ENCODE data around the gene CLIC6.

The CLIC6 gene

DNA sequence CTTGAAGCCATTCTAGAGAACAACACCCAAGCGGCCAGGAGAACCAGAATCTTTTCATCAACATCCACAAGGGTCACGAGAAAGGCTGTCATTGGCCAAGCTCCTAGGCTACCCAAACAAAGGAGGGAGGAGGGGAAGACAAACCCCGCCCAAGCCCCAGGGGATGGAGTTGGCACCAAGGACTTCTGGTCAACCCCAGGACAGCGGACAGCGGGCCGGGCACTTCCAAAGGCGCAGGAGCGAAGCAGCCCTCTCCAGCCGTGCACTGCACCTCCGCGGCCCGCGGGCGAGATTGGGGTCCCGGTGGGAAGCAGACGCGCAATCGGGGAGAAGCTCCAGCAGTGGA lies at the start of gene CLIC6:
Gene CLIC6, plus strand, starts transcription at position 192 of the 346 bp plus-strand sequence. CDS start 395 bp downstream, outside the sequence.
- no peak for DNase-seq

GRCh38 chr21:34619841-34620665 lies 48.7 kb upstream of the CLIC6 start:
- no peak for DNase-seq

GRCh38 chr21:34621434-34622350 lies 47.1 kb upstream of the CLIC6 start:
- no peak for DNase-seq

GRCh38 chr21:34623516-34623915 lies 45.3 kb upstream of the CLIC6 start:
- DNase-seq: no peak

- DNase-seq: no peak
Measured at GRCh38 chr21:34625030-34625593, 43.7 kb upstream of the CLIC6 start.

DNA sequence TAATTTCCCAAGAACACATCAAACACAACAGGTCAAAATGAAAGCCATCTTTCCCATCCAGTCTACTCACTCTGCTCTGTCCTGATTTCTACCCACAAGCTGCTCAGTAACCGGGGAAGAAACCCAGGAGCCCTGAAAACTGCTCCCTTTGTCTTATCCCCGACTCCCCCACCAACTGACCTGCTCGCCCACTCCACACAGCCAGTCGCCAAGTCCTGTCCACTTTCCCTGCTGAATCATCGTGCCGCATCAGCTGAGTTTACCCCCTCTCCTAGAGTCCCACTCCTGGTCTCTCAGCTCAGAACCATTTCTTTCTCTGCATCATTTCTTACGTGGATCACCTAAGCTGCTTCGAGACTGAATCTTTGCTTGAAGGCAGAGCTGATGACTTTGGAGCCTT lies 42.7 kb upstream of the CLIC6 start:
- DNase-seq: no peak

DNA sequence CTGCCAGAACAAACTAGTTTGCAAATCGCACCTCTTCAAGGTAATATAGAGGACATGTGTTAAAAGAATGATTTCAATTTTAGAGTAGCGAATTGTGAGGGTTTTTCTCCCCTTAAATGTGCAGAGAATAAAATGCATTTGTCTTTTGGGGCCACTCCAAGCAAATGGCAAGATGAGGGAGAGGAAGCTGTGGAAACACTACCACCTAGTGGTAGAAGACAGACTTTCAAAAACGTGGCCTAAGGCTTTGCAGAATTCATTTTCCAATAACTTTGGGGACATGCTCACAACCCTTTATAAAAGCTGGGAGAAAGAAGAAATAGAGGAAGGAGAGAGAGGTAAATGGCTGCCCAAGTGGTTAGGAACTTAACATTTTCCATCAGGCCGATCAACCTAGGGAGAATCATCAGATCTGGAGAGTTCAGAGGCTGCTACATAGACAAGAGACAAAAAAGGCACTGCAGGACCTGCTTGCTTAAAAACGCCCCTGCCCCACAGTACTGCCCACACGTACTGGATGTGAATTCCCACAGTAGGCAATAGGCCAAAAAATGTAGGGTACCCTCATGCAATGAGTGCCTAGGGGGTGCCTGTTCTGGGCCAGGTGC lies 38.2 kb upstream of the CLIC6 start:
- DNase-seq: peak; percentile 37

DNA sequence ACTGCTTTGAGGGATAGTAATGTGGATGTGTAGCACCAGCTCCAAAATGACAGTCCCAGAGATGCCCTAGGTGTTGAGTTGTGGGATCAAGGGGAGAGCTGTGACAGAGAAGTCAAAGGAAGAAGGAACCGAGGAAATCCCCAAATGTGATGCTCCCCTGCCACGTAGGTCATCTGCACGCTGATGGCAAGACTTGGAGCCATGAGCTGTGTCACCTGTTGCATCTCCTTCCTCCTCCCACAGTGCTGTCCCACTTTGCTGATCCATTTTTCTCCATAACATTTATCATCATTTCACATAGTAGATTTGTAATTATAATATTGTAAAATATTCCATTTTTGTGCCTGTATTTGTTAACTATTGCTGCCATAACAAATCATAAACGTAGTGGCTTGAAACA lies 36.3 kb upstream of the CLIC6 start:
- DNase-seq: no peak

- peak; percentile 12 for DNase-seq
Measured at GRCh38 chr21:34635307-34635706, 33.5 kb upstream of the CLIC6 start.

DNA sequence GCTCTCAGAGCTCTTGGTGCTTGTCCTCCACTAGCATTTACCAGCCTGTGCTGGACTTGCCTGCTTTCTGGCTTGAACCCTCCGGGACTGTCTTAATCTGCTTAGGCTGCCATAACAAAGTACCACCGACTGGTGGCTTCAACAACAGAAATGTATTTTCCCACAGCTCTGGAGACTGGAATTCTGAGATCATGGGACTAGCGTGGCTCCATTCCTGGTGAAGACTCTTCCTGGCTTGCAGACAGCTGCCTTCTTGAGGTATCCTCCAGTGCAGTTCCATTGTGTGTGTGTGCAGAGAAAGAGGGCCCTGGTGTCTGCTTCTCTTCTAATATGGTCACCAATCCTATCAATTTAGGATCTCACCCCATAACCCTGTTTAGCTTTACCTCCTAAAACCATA lies 31.8 kb upstream of the CLIC6 start:
- no peak for DNase-seq

GRCh38 chr21:34639250-34639649 lies 29.5 kb upstream of the CLIC6 start:
- DNase-seq: no peak

DNA sequence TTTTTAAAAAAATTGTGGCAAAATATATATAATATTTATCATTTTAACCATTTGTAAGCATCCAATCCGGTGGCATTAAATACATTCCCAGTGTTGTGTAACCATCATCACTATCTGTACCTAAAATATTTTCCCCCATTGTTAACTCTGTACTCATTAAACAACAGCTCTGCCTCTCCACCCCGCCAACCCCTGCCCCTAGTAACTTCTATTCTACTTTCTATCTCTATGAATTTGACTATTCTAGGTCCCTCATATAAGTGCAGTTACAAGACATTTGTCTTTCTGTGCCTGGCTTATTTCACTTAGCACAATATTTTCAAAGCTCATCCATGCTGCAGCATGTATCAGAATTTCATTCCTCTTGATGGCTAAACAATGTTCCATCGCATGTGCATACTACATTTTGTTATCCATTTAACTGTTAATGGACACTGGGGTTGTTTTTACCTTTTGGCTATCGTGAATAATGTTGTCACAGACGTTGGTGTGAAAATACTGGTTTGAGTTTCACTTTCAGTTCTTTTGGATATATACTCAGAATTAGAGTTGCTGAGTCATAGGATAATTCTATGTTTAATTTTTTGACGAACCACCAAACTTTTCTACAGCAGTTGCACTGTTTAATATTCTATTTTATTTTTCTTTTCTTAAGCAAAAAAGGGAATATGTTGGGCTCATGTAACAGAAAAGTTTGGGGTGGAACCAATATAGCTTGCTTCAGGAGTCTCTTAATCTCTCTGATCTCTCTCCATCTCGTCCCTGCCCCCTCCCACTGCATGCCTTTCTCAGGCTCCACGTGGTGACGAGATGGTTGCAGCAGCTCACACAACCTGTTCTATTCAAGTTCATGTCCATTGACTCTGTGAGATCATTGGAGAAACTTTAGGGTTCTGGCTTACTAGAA lies 28.7 kb upstream of the CLIC6 start:
- DNase-seq: peak; percentile 24

GRCh38 chr21:34640858-34641257 lies 27.9 kb upstream of the CLIC6 start:
- DNase-seq: no peak

GRCh38 chr21:34642211-34643075 lies 26.4 kb upstream of the CLIC6 start:
- DNase-seq: no peak

DNA sequence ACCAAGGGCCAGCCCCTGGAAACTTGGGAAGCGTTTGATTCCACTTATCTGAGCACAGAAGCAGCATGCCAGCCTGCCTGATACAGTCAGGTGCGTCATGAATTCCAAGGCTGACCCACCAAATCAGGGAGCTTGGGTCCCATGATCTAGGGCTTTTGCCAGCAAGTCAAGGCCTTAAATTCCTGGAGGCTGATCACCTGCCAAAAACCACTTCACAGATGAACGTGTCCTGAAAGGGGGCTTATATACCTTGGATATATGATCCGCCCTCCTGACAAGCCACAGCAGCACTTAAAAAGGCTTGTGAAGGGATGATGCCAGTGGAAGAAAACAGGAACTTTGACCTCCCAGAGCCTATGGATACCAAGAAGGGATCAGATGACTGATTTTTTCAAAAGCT lies 24.0 kb upstream of the CLIC6 start:
- no peak for DNase-seq

- DNase-seq: no peak
Measured at GRCh38 chr21:34647555-34647954, 21.2 kb upstream of the CLIC6 start.

GRCh38 chr21:34648739-34649297 lies 20.0 kb upstream of the CLIC6 start:
- DNase-seq: no peak

- no peak for DNase-seq
Measured at GRCh38 chr21:34649400-34649799, 19.4 kb upstream of the CLIC6 start.

GRCh38 chr21:34650861-34651431 lies 17.8 kb upstream of the CLIC6 start:
- no peak for DNase-seq

DNA sequence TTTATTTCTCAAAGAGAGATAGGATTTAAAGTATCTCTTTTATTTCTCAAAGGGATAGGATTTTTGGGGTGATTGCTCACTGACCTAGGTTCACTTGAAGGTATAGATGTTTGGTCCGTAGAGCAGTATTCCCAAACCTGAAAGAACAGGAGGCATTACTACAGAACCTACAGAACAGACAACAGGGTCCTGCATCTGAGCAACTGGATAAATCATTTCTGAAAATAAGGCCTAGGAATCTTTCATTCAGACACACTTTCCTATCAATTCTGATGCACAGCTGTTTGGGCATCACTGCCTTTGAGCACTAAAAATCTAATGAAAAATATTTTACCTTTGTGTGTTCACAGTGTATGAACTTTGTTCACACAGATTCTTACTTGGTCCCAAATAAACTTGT lies 17.2 kb upstream of the CLIC6 start:
- DNase-seq: no peak

Data from CD4-positive, alpha-beta T cell treated with Interleukin-6 for 4 hours (primary cell).